NCI-H2029 treated with DMSO at 0.1 percent for 48 hours (cell line): ENCODE data around the gene TWIST1.

Experiments used
- DNase-seq: peaks from one replicate; lab custom pipeline; 2025; lab: John Stamatoyannopoulos, UW

TWIST1 gene

GRCh38 chr7:19113002-19113350 lies 4.5 kb downstream of the TWIST1 start:
- DNase-seq = no peak

GRCh38 chr7:19112274-19113001 lies 5.0 kb downstream of the TWIST1 start:
- no peak for DNase-seq

GRCh38 chr7:19111474-19112273 lies 5.8 kb downstream of the TWIST1 start:
- no peak for DNase-seq

GRCh38 chr7:19110776-19111175 lies 6.7 kb downstream of the TWIST1 start:
- DNase-seq = no peak

GRCh38 chr7:19110026-19110730 lies 7.3 kb downstream of the TWIST1 start:
- DNase-seq = no peak

- no peak for DNase-seq
Observed at GRCh38 chr7:19109000-19109946, 8.2 kb downstream of the TWIST1 start.

- no peak for DNase-seq
Observed at GRCh38 chr7:19107356-19108146, 9.9 kb downstream of the TWIST1 start.

GRCh38 chr7:19107081-19107355 lies 10.4 kb downstream of the TWIST1 start:
- no peak for DNase-seq

GRCh38 chr7:19106241-19107080 lies 11.0 kb downstream of the TWIST1 start:
- no peak for DNase-seq

- no peak for DNase-seq
Observed at GRCh38 chr7:19105546-19105945, 11.9 kb downstream of the TWIST1 start.

GRCh38 chr7:19104811-19105210 lies 12.6 kb downstream of the TWIST1 start:
- no peak for DNase-seq

GRCh38 chr7:19102884-19103283 lies 14.6 kb downstream of the TWIST1 start:
- no peak for DNase-seq

GRCh38 chr7:19101909-19102308 lies 15.5 kb downstream of the TWIST1 start:
- DNase-seq = no peak

- no peak for DNase-seq
Observed at GRCh38 chr7:19101472-19101871, 16.0 kb downstream of the TWIST1 start.

- DNase-seq = no peak
Observed at GRCh38 chr7:19099924-19100323, 17.5 kb downstream of the TWIST1 start.

- DNase-seq = no peak
Observed at GRCh38 chr7:19099194-19099593, 18.2 kb downstream of the TWIST1 start.

GRCh38 chr7:19098510-19098909 lies 18.9 kb downstream of the TWIST1 start:
- DNase-seq = no peak

GRCh38 chr7:19097165-19098055 lies 20.0 kb downstream of the TWIST1 start:
- DNase-seq = no peak

GRCh38 chr7:19095353-19095860 lies 22.0 kb downstream of the TWIST1 start:
- no peak for DNase-seq
